Suprapubic skin (tissue), 4 donors: ENCODE results near the gene FAM9A. TPM values are rescaled to one million over a fixed set of nuclear protein-coding genes. Genes with fewer than 3 reads are reported as not detected.

Experiments
- DNase-seq, 2 donors: peaks; one replicate each; pipeline ENCODE4 v3.0.0-alpha.2; 2019; ENCODE audit warnings: low spot score in 2 of 2
- H3K27ac ChIP-seq: fragments of 200-600 bp; sonication (generic); one replicate; pipeline ENCODE4 v1.5.1; 2019
- H3K27me3 ChIP-seq: fragments of 200-600 bp; sonication (generic); one replicate; pipeline ENCODE4 v1.5.1; 2019
- H3K36me3 ChIP-seq: fragments of 200-600 bp; sonication (generic); one replicate; pipeline ENCODE4 v1.5.1; 2019
- H3K4me1 ChIP-seq: fragments of 200-600 bp; sonication (generic); one replicate; pipeline ENCODE4 v1.5.1; 2019
- H3K4me3 ChIP-seq: fragments of 200-600 bp; sonication (generic); one replicate; pipeline ENCODE4 v1.5.1; 2019; ENCODE audit warnings: mild to moderate bottlenecking
- H3K9me3 ChIP-seq: fragments of 200-600 bp; sonication (generic); one replicate; pipeline ENCODE4 v1.5.1; 2019
- CTCF ChIP-seq, 2 donors: fragments of 200-600 bp in 1 of 2; fragments of 450-650 bp in 1 of 2; sonication (generic) in 1 of 2; IDR thresholded peaks; one replicate each; pipeline ENCODE4 v1.5.1; 2016 to 2019; ENCODE audit warnings: antibody characterized with exemption in 2 of 2, mild to moderate bottlenecking in 1 of 2, moderate library complexity in 1 of 2
- EP300 ChIP-seq: sonication (generic); formaldehyde crosslinking; IDR thresholded peaks from one replicate; pipeline ENCODE4 v1.6.1; 2017; ENCODE audit warnings: antibody characterized with exemption
- POLR2A ChIP-seq, 2 donors: fragments of 450-650 bp; IDR thresholded peaks; one replicate each; pipeline ENCODE4 v1.6.1; 2017; ENCODE audit warnings: antibody characterized with exemption in 2 of 2, mild to moderate bottlenecking in 2 of 2, moderate library complexity in 2 of 2
- POLR2AphosphoS5 ChIP-seq, 3 donors: sonication (generic); formaldehyde crosslinking; IDR thresholded peaks; one replicate each; pipeline ENCODE4 v1.6.1; 2017; ENCODE audit warnings: antibody characterized with exemption in 3 of 3
- WGBS: methylation state at CpG from one replicate; pipeline ENCODE4 v1.1.5; 2018; 5-methylcytosine and 5-hydroxymethylcytosine counted together
- total RNA-seq, 4 donors: library from RNA; depleted of rRNA; stranded (reverse); fragments of >200 nt; gene quantifications; one replicate each; pipeline ENCODE4 v1.1.0, GENCODE V29; 2016

Gene FAM9A
- total RNA-seq, 4 donors from 2014 or later, result not detected

GRCh38 chrX:8844157-8844556 is 43.0 kb upstream of the FAM9A start:
- no peak for TF ChIP-seq POLR2A (IDR thresholded peaks at IDR 0.05)
- no peak for TF ChIP-seq EP300
- no peak for TF ChIP-seq POLR2AphosphoS5 (IDR thresholded peaks at IDR 0.05)
- TF ChIP-seq CTCF (IDR thresholded peaks at IDR 0.05), result no peak
- Histone ChIP-seq H3K4me3 (no peak overlapping the region), H3K4me1 (no peaks in the 10 kb centered on the region), H3K36me3 (no peaks in the 10 kb centered on the region), H3K9me3 (no peaks in the 10 kb centered on the region), H3K27ac (no peak overlapping the region), H3K27me3 (no peaks in the 10 kb centered on the region)
- WGBS, result 70% methylated on average over 1 of the region's 1 CpG
- DNase-seq, result no peak

- DNase-seq, result no peak
- no peak for TF ChIP-seq EP300
- no peak for TF ChIP-seq CTCF (IDR thresholded peaks at IDR 0.05)
- TF ChIP-seq POLR2A (IDR thresholded peaks at IDR 0.05), result no peak
- TF ChIP-seq POLR2AphosphoS5 (IDR thresholded peaks at IDR 0.05), result no peak
- no peaks in the 10 kb centered on the region for H3K9me3 ChIP-seq
- H3K27ac ChIP-seq, result no peak overlapping the region
- H3K27me3 ChIP-seq, result no peaks in the 10 kb centered on the region
- H3K4me3 ChIP-seq, result no peak overlapping the region
- WGBS, result 81% methylated on average over 6 of the region's 6 CpGs
- no peaks in the 10 kb centered on the region for H3K36me3 ChIP-seq
- no peaks in the 10 kb centered on the region for H3K4me1 ChIP-seq
Observed at GRCh38 chrX:8841911-8842310, 40.7 kb upstream of the FAM9A start.

- no peak for DNase-seq
- TF ChIP-seq POLR2A (IDR thresholded peaks at IDR 0.05) (no peak), POLR2AphosphoS5 (IDR thresholded peaks at IDR 0.05) (no peak)
- Histone ChIP-seq H3K36me3 (no peaks in the 10 kb centered on the region), H3K9me3 (no peaks in the 10 kb centered on the region), H3K27me3 (no peaks in the 10 kb centered on the region), H3K27ac (no peak overlapping the region), H3K4me3 (no peak overlapping the region), H3K4me1 (no peaks in the 10 kb centered on the region)
- WGBS, result 48% methylated on average over 1 of the region's 1 CpG
Observed at GRCh38 chrX:8834392-8834791, 33.2 kb upstream of the FAM9A start.

- H3K4me1 ChIP-seq, result no peaks in the 10 kb centered on the region
- DNase-seq, result no peak
- no peaks in the 10 kb centered on the region for H3K9me3 ChIP-seq
- H3K27me3 ChIP-seq, result no peaks in the 10 kb centered on the region
- no peak overlapping the region for H3K27ac ChIP-seq
- H3K36me3 ChIP-seq, result no peaks in the 10 kb centered on the region
- WGBS, result 73% methylated on average over 4 of the region's 4 CpGs
- no peak overlapping the region for H3K4me3 ChIP-seq
- no peak for TF ChIP-seq POLR2AphosphoS5 (IDR thresholded peaks at IDR 0.05)
- no peak for TF ChIP-seq POLR2A (IDR thresholded peaks at IDR 0.05)
- no peak for TF ChIP-seq CTCF (IDR thresholded peaks at IDR 0.05)
- TF ChIP-seq EP300, result no peak
Observed at GRCh38 chrX:8832582-8833378, 31.6 kb upstream of the FAM9A start.

- no peaks in the 10 kb centered on the region for H3K27me3 ChIP-seq
- no peaks in the 10 kb centered on the region for H3K9me3 ChIP-seq
- H3K4me3 ChIP-seq, result no peak overlapping the region
- no peak for DNase-seq
- H3K27ac ChIP-seq, result no peak overlapping the region
- H3K36me3 ChIP-seq, result no peaks in the 10 kb centered on the region
- TF ChIP-seq POLR2AphosphoS5 (IDR thresholded peaks at IDR 0.05), result no peak
- no peak for TF ChIP-seq EP300
- no peak for TF ChIP-seq POLR2A (IDR thresholded peaks at IDR 0.05)
- TF ChIP-seq CTCF (IDR thresholded peaks at IDR 0.05), result no peak
- no peaks in the 10 kb centered on the region for H3K4me1 ChIP-seq
- 95% methylated on average over 1 of the region's 1 CpG for WGBS
Observed at GRCh38 chrX:8823698-8824097, 22.5 kb upstream of the FAM9A start.
